GM19193 (cell line): ENCODE data around the gene ANAPC16.

ENCODE experiments used
- POLR2A ChIP-seq: IDR thresholded peaks from 4 replicates; pipeline ENCODE4 v1.6.1; 2011; ENCODE audit not compliant: insufficient read depth, insufficient read length; ENCODE audit errors: extremely low read depth

ANAPC16 gene

GRCh38 chr10:72265990-72266865, 50.4 kb downstream of the ANAPC16 start:
- no peak for TF ChIP-seq POLR2A

GRCh38 chr10:72267381-72267780, 51.6 kb downstream of the ANAPC16 start:
- TF ChIP-seq POLR2A = no peak

- no peak for TF ChIP-seq POLR2A
Measured at GRCh38 chr10:72267819-72268399, 52.1 kb downstream of the ANAPC16 start.

- TF ChIP-seq POLR2A = no peak
Measured at GRCh38 chr10:72270607-72271281, 54.9 kb downstream of the ANAPC16 start.

GRCh38 chr10:72272689-72273409, 57.0 kb downstream of the ANAPC16 start:
- TF ChIP-seq POLR2A = peak; percentile 49

- TF ChIP-seq POLR2A = peak; percentile 100
Measured at GRCh38 chr10:72273410-72274212, 57.8 kb downstream of the ANAPC16 start, which contains the start of gene DDIT4. DDIT4 (plus strand) TSS chr10:72273924; CDS start chr10:72274217, 293 bp downstream.

GRCh38 chr10:72274213-72274729, 58.5 kb downstream of the ANAPC16 start:
- TF ChIP-seq POLR2A = no peak

- no peak for TF ChIP-seq POLR2A
Measured at GRCh38 chr10:72274730-72275350, 59.0 kb downstream of the ANAPC16 start.

GRCh38 chr10:72275351-72276012, 59.7 kb downstream of the ANAPC16 start:
- peak; percentile 48 for TF ChIP-seq POLR2A

- no peak for TF ChIP-seq POLR2A
Measured at GRCh38 chr10:72276013-72276387, 60.2 kb downstream of the ANAPC16 start.

GRCh38 chr10:72276421-72277339, 60.9 kb downstream of the ANAPC16 start:
- TF ChIP-seq POLR2A = peak; percentile 61
